GM18870 (cell line): ENCODE data around the gene PHLDA1.

Source experiments
- ATAC-seq: cut with Tn5 transposase; IDR thresholded peaks from one replicate; pipeline ENCODE4 v1.9.1; 2021; ENCODE audit warnings: moderate library complexity; ENCODE audit not compliant: unreplicated experiment

Gene PHLDA1

DNA sequence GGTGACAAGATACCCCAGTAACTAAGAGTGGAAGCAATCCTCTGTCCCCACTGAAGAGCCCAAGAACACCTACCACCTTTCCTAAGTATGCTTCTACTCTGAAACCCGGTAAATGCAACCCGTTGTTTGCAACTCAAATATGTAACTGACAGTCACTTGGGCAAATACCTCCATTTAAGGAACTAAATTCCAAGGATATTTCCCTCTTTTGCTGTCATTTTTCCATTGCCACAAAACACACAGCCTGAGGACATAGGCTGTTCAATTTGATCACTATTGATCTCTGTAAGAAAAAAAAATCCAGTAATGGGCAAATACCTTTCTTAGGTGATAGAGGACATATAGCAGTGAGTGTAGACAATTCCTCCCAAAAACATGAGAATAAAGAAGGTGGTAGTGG lies 6.6 kb upstream of the PHLDA1 start:
- no peak for ATAC-seq

DNA sequence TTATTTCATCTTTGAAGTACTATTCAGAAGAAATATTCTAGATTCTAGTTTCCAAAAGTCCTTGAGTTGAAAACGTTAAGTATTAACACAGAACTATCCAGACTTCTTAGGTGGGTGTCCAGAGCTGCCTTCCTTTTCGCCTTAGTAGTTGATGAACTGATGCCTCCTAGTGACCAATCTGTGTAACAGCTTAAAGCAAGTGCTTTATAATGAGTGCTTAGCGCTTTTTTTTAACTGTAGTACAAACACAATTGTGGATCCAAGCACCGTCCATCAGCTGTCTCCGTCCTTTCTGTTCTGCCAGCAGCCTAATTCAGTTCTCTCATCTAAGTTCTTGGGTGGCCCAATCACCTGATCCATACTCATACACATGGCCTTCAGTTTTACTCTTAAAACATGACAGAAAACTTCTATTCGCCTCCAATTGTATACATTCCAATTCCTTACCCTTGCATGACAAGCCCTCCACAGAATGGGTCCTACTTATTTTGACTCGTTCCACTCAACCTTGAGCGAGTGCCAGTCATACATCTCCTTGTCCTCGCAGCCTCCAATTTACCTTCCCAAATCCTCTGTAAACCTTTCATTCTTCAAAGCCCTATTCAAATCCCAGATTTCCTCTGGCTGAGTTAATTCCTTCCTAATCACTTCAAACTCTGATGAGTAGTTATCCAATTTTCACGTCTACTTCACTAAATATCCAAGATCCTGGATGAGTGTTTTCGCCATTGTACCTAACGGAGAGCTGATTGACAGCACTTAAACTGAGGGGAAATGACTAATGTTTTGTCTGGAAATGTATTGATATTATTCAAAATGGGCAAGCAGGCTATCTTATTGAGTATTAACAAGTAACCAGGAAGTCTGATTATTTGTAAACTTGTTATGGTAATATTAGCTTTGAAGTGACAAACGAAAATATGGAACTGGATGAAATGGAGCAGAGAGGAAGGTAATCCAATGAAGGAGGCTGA lies 5.8 kb upstream of the PHLDA1 start:
- peak; percentile 65 for ATAC-seq

DNA sequence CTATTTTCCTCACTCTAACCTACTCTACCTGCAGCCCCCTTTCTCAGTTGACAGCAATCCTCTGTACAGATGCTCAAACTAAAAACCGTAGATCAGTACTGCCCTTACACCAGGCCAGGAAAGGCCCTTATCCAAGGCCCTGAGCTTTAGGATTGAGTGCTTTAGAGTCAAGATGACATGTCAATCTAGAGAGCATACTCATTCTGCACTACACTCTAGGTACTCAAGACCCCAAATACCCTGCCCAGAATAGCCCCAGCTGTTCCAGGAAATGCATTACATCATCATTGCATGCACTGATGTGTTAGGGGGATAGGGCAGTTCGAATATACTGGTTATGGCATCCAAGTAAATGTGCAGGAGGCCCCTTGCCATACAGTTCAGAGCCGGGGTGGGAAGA lies 3.5 kb upstream of the PHLDA1 start:
- ATAC-seq: no peak

DNA sequence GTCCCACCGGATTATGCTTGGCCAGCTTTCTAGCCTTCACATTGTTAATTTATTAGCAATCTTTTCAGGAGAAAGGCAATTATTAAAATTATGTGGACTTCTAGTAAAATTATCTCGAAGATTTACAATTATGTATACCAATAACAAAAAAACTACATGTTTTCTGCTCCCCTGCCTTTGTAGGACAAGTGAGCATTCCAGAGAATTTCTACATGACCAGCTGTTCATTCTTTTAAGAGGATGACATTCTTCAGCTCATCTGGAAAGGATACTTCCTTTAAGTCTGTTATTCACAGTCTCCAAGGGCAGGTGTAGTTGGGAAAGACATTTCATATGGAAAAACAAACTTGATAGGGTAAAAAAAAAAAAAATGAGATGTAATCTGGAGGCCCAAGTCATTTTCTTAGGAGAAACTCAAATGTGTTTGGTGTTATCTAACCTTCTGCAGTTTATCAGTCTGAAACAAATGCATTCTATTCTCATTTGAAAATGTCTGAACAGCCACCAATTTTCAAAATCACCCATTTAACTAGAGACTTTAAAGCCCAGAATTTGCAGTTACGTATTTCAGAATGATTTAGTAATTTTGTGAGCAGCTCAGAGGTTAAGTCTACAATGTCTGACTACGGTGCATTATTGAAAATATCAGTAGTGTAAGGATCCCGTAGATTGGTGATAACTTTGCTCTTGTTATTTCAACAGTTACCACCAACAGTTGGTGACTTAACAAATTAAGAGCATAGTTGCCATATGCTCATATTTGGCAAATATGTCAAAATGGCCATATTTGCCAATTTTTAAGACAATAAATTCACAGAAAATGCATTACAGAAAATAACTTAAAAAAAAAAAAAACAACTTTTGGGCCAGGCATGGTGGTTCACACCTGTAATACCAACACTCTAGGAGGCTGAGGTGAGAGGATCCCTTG lies 1.8 kb upstream of the PHLDA1 start:
- no peak for ATAC-seq

DNA sequence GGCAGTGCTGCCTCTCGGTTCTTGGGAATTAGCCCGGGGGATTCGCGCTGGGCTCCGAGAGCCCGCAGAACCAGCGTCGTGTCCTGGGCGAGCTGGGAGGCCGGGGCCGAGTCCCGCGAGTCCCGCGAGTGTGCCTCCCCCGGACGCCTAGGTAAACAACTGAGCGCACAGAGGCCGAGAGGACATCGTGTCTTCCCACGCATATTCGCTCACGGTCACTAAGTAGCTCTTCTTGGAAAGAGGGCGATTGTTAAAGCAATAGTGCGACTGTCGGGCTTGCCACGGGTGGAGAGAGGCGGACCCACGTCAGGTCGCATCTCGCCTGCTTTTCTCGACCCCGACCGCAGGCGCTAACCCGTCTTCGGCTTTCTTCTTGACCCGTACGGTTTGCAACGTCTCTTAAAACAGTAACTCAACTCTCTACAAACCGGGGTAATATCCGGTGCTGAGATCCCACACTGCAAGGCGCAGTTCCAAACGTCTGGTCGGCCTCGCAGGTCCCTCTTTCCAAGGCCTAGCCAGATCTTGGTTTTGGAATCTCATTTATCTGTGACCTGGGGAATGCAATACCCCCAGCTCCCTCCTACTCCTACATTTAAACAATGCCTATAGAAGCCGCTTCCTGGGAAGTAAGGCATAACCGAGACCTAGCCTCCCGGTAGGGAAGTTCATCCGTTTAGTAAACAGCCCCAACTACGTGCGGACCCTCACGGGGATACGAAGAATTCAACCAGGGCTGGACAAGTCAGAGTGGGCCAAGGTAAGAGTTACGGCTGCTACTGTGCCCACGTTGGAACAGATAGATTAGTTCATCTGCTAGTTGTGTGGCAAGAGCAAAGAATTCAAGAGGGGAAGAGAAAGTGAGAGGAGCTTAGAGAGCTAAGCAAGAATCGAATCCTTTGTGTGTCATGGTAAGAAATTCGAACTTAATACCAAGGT lies 736 bp upstream of the PHLDA1 start:
- ATAC-seq: peak; percentile 29

- peak; percentile 6 for ATAC-seq
These were observed 529 bp downstream of the PHLDA1 start for GRCh38 chr12:76031081-76031413.

GRCh38 chr12:76030341-76031080 lies 1.1 kb downstream of the PHLDA1 start:
- no peak for ATAC-seq

- ATAC-seq: no peak
These were observed 1.6 kb downstream of the PHLDA1 start for GRCh38 chr12:76029982-76030340.

DNA sequence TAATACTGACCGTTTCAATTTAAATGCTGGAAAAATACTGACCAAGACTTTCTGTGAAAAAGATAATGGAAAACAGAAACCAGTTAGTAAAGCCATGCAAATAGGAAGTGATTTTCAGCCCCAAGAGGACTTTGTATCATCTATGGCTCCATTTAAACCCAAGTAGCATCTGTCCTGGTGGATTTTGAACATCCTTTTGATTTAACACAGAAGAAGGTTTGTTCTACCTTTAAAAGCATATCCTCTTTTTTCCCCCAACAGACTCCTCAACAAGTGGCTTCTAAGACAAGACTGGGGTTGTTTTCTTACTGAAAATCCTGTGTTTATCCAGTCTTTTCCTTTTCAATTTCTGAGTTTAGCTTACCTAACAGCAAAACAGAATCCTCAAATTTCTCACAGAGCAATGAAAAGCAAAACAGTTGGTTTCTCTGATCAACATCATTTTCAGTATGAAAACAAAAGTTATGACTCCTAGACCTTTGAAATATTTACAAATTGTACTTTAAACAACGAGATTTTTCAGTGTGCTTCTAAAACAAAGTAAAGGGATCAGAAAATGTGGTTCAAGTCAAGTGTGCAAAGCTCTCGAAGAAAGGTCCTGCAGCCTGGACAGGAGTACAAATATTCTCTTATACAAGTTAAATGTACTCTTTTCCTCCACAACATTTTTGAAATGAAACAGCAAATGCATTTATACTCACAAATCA lies 2.9 kb downstream of the PHLDA1 start:
- no peak for ATAC-seq

- ATAC-seq: no peak
These were observed 4.9 kb downstream of the PHLDA1 start for GRCh38 chr12:76026643-76027063.

- ATAC-seq: no peak
These were observed 5.7 kb downstream of the PHLDA1 start for GRCh38 chr12:76025601-76026575.

DNA sequence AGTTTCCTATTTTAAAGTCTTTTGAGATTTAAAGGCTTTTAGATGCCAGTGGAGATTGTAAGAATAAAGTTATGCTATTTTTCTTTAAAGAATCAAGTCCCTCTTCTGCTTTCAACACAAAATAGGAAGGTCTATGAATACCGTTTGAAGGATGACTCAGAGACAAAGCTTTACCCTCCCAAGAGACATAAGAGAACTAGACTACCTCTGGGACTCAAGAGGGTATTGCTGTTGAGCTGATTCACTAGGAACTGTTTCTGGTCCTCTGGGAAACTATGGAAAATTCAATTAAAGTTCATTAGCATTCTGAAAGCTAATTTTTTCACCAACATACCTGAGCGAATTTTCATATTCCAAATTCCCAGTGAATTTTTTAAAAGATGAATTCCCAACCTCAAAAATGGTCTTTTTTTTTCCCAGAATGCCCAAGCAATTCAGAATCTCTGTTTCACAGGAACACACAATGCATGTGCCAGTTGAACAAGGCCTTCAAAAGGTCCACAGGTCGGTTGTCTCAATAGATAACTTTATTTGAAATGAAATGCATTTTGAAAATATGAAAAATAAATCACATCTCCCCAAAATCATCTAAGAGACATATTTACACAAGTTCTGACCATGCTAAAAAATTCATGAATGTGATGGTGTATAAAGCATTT lies 6.5 kb downstream of the PHLDA1 start:
- no peak for ATAC-seq

GRCh38 chr12:76024102-76024781 lies 7.3 kb downstream of the PHLDA1 start:
- no peak for ATAC-seq

GRCh38 chr12:76023069-76023690 lies 8.4 kb downstream of the PHLDA1 start:
- no peak for ATAC-seq

DNA sequence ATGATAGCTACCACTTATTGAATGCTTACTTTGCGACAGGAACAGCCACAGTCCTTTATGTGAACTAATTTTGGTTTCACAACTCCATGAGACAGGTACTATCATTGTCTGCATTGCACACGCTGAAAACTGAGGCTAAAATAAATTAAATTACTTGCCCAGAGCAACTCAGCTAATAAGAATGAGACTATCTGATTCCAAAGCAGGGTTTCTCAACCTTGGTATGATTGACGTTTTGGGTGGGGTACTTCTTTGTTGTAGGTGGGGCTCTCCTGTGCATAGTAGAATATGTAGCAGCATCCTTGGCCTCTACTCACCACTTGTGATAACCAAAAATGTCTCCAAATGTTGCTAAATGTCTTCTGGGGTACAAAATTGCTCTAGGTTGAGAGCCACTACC lies 9.1 kb downstream of the PHLDA1 start:
- no peak for ATAC-seq

DNA sequence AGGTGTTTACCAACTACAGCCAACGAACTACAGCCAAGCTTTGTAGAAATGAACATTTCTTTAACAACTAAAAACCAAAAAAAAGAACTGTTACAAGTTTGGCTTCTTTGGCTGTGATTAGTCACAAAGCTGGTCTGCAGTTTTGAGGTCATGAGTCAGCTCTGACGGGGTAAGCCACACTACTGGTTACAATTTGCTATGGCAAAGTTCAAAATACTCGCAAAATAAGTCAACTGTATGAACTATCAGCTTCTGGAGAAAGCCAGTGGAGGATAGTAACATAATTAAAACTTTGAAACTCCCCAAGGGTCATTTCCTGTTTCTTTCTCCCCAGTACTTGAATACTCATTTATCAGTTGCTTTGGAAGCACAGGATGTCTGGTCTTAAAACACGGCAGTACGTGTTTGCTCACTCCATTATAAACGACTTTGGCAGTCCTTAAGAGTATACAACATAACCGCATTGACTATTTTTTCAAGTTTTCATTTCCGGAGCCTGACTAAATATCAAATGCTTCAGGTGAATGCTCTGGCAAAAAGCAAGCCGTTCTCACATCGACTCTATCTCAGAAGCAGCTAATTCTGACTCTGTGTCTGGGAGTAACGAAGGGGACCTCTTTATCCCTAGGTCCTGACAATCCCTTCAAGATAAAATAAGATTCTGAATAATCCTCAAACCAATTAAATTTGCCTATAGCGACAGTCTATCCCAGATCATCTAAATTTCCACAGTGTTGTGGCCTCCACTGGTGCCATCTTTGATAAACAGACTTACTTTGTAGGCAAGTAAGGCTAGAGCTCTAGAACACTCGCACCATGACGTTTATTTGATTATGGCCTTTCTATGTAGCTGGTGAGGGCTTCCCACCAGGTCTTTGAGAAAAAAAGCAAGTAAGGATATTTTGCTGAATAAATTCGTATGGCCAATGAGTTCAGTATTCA lies 10.6 kb downstream of the PHLDA1 start:
- peak; percentile 49 for ATAC-seq
